Measurements from ENCODE around the gene POGZ.
"Not testable (repeated sequence)": the region's sequence is repeated elsewhere in the genome, so short reads cannot be mapped to it uniquely, and the experiment has no call there.

POGZ gene

GRCh38 chr1:151411884-151412283 is 47.4 kb downstream of the POGZ start:
- no peak for DNase-seq (ENCODE audit: low read depth)

GRCh38 chr1:151408891-151409290 is 50.4 kb downstream of the POGZ start:
- no peak for DNase-seq (ENCODE audit: low read depth)

- DNase-seq (ENCODE audit: low read depth), result no peak
Measured at GRCh38 chr1:151407304-151407703, 52.0 kb downstream of the POGZ start.

GRCh38 chr1:151406176-151406575 is 53.1 kb downstream of the POGZ start:
- no peak for DNase-seq (ENCODE audit: low read depth)

GRCh38 chr1:151405187-151405951 is 53.9 kb downstream of the POGZ start:
- no peak for DNase-seq (ENCODE audit: low read depth)

- DNase-seq (ENCODE audit: low read depth), result no peak
Measured at GRCh38 chr1:151403612-151404011, 55.7 kb downstream of the POGZ start.

GRCh38 chr1:151402764-151403163 is 56.5 kb downstream of the POGZ start:
- no peak for DNase-seq (ENCODE audit: low read depth)

GRCh38 chr1:151401860-151402259 is 57.4 kb downstream of the POGZ start:
- no peak for DNase-seq (ENCODE audit: low read depth)

- DNase-seq (ENCODE audit: low read depth), result no peak
Measured at GRCh38 chr1:151401125-151401788, 58.0 kb downstream of the POGZ start.

- DNase-seq (ENCODE audit: low read depth), result peak; percentile 63
Measured at GRCh38 chr1:151399324-151400171, 59.7 kb downstream of the POGZ start, which contains the start of gene PSMB4. Gene PSMB4 (plus strand): TSS chr1:151399573. CDS start chr1:151399588, 15 bp downstream.

- DNase-seq (ENCODE audit: low read depth), result not testable (repeated sequence)
Measured at GRCh38 chr1:151396265-151396664, 63.0 kb downstream of the POGZ start.

GRCh38 chr1:151393583-151393982 is 65.7 kb downstream of the POGZ start:
- DNase-seq (ENCODE audit: low read depth), result no peak

GRCh38 chr1:151391079-151391563 is 68.2 kb downstream of the POGZ start:
- DNase-seq (ENCODE audit: low read depth), result no peak

- DNase-seq (ENCODE audit: low read depth), result not testable (repeated sequence)
Measured at GRCh38 chr1:151390221-151391078, 68.8 kb downstream of the POGZ start.

- no peak for DNase-seq (ENCODE audit: low read depth)
Measured at GRCh38 chr1:151386002-151386401, 73.3 kb downstream of the POGZ start.

GRCh38 chr1:151384584-151384983 is 74.7 kb downstream of the POGZ start:
- DNase-seq (ENCODE audit: low read depth), result no peak

- no peak for DNase-seq (ENCODE audit: low read depth)
Measured at GRCh38 chr1:151377150-151377884, 82.0 kb downstream of the POGZ start.

GRCh38 chr1:151373196-151373595 is 86.1 kb downstream of the POGZ start:
- no peak for DNase-seq (ENCODE audit: low read depth)

GRCh38 chr1:151372058-151372934 is 87.0 kb downstream of the POGZ start, which contains the start of gene SELENBP1:
Gene SELENBP1 (minus strand): TSS chr1:151372705. CDS start chr1:151372641, 64 bp downstream.
- no peak for DNase-seq (ENCODE audit: low read depth)

All from activated T-cell treated with anti-CD3 and anti-CD28 coated beads for 48 hours (primary cell).